ENCODE data around the gene NIPAL4.

NIPAL4 gene

GRCh38 chr5:157497875-157498611, 38.0 kb downstream of the NIPAL4 start:
- no peaks in the 10 kb centered on the region for H3K4me1 ChIP-seq (ENCODE audit: control insufficient read depth in 1 of 2, insufficient read depth in 2 of 2, low read length in 2 of 2)
- H2BK12ac ChIP-seq (ENCODE audit: low read length) = no peak overlapping the region
- H3K27me3 ChIP-seq (ENCODE audit: insufficient read depth, low read length) = no peaks in the 10 kb centered on the region
- no peak overlapping the region for H3K27ac ChIP-seq (ENCODE audit: low read depth, low read length)
- no peak overlapping the region for H3K9ac ChIP-seq (ENCODE audit: low read length)
- no peak overlapping the region for H2AK5ac ChIP-seq (ENCODE audit: low read length)
- H3K4ac ChIP-seq (ENCODE audit: low read depth, low read length) = no peak overlapping the region
- no peak overlapping the region for H3K14ac ChIP-seq (ENCODE audit: low read length)
- DNase-seq = no peak
- no peak overlapping the region for H2BK5ac ChIP-seq (ENCODE audit: low read depth, low read length, poor library complexity)
- no peaks in the 10 kb centered on the region for H3K9me3 ChIP-seq (ENCODE audit: insufficient read depth, low read depth, low read length)
- no peak overlapping the region for H3K18ac ChIP-seq (ENCODE audit: low read length)
- no peak overlapping the region for H4K12ac ChIP-seq (ENCODE audit: low read depth, low read length)
- no peak overlapping the region for H4K91ac ChIP-seq (ENCODE audit: low read depth, low read length)
- no peak overlapping the region for H3K4me2 ChIP-seq (ENCODE audit: low read length)
- no peak overlapping the region for H3K23ac ChIP-seq (ENCODE audit: low read length)
- H4K8ac ChIP-seq (ENCODE audit: low read depth, low read length) = no peak overlapping the region
- no peaks in the 10 kb centered on the region for H3K79me2 ChIP-seq (ENCODE audit: control insufficient read depth, insufficient read depth, low read length, poor library complexity)
- no peaks in the 10 kb centered on the region for H3K79me1 ChIP-seq (ENCODE audit: low read length)
- H3K4me3 ChIP-seq (ENCODE audit: low read depth, low read length) = no peak overlapping the region
- no peak overlapping the region for H2BK120ac ChIP-seq (ENCODE audit: insufficient read depth, low read length, poor library complexity)
- no CpG with 5 or more reads among the region's 10 CpGs for WGBS (ENCODE audit: extremely low coverage, insufficient coverage, insufficient read length)
- no peak overlapping the region for H2AFZ ChIP-seq (ENCODE audit: insufficient read depth, low read length, poor library complexity)
- H3K36me3 ChIP-seq (ENCODE audit: control insufficient read depth in 1 of 2, insufficient read depth in 2 of 2, low read length in 2 of 2) = peaks cover 56 to 81% of the 10 kb centered on the region in 2 experiments

GRCh38 chr5:157502143-157502647, 42.2 kb downstream of the NIPAL4 start:
- Histone ChIP-seq H4K12ac (ENCODE audit: low read depth, low read length) (no peak overlapping the region), H3K27ac (ENCODE audit: low read depth, low read length) (no peak overlapping the region), H2BK12ac (ENCODE audit: low read length) (no peak overlapping the region), H3K18ac (ENCODE audit: low read length) (no peak overlapping the region), H3K27me3 (ENCODE audit: insufficient read depth, low read length) (no peaks in the 10 kb centered on the region), H3K4me3 (ENCODE audit: low read depth, low read length) (no peak overlapping the region), H2AK5ac (ENCODE audit: low read length) (no peak overlapping the region), H3K79me1 (ENCODE audit: low read length) (no peaks in the 10 kb centered on the region), H2AFZ (ENCODE audit: insufficient read depth, low read length, poor library complexity) (no peak overlapping the region), H3K4me2 (ENCODE audit: low read length) (no peak overlapping the region), H3K9ac (ENCODE audit: low read length) (no peak overlapping the region), H3K23ac (ENCODE audit: low read length) (no peak overlapping the region), H3K36me3 (ENCODE audit: control insufficient read depth in 1 of 2, insufficient read depth in 2 of 2, low read length in 2 of 2) (peaks cover 55 to 80% of the 10 kb centered on the region in 2 experiments), H2BK120ac (ENCODE audit: insufficient read depth, low read length, poor library complexity) (no peak overlapping the region), H2BK5ac (ENCODE audit: low read depth, low read length, poor library complexity) (no peak overlapping the region), H3K14ac (ENCODE audit: low read length) (no peak overlapping the region), H3K4ac (ENCODE audit: low read depth, low read length) (no peak overlapping the region), H3K79me2 (ENCODE audit: control insufficient read depth, insufficient read depth, low read length, poor library complexity) (no peaks in the 10 kb centered on the region), H3K9me3 (ENCODE audit: insufficient read depth, low read depth, low read length) (no peaks in the 10 kb centered on the region), H4K91ac (ENCODE audit: low read depth, low read length) (no peak overlapping the region), H3K4me1 (ENCODE audit: control insufficient read depth in 1 of 2, insufficient read depth in 2 of 2, low read length in 2 of 2) (no peaks in the 10 kb centered on the region), H4K8ac (ENCODE audit: low read depth, low read length) (no peak overlapping the region)
- no peak for DNase-seq
- WGBS (ENCODE audit: extremely low coverage, insufficient coverage, insufficient read length) = no CpG with 5 or more reads among the region's 8 CpGs

- no peak overlapping the region for H3K9ac ChIP-seq (ENCODE audit: low read length)
- H3K18ac ChIP-seq (ENCODE audit: low read length) = no peak overlapping the region
Observed at GRCh38 chr5:157504053-157504452, 44.0 kb downstream of the NIPAL4 start.

GRCh38 chr5:157505496-157505895, 45.5 kb downstream of the NIPAL4 start:
- Histone ChIP-seq H4K91ac (ENCODE audit: low read depth, low read length) (no peak overlapping the region), H3K36me3 (ENCODE audit: control insufficient read depth in 1 of 2, insufficient read depth in 2 of 2, low read length in 2 of 2) (peaks cover 57 to 77% of the 10 kb centered on the region in 2 experiments), H4K8ac (ENCODE audit: low read depth, low read length) (no peak overlapping the region), H3K27ac (ENCODE audit: low read depth, low read length) (no peak overlapping the region), H3K4me3 (ENCODE audit: low read depth, low read length) (peak overlapping the region; percentile 51), H3K14ac (ENCODE audit: low read length) (no peak overlapping the region), H4K12ac (ENCODE audit: low read depth, low read length) (no peak overlapping the region), H2BK12ac (ENCODE audit: low read length) (no peak overlapping the region), H3K4me1 (ENCODE audit: control insufficient read depth in 1 of 2, insufficient read depth in 2 of 2, low read length in 2 of 2) (no peaks in the 10 kb centered on the region), H2AK5ac (ENCODE audit: low read length) (no peak overlapping the region), H2BK120ac (ENCODE audit: insufficient read depth, low read length, poor library complexity) (no peak overlapping the region), H3K23ac (ENCODE audit: low read length) (no peak overlapping the region), H3K79me1 (ENCODE audit: low read length) (no peaks in the 10 kb centered on the region), H3K9ac (ENCODE audit: low read length) (no peak overlapping the region), H2BK5ac (ENCODE audit: low read depth, low read length, poor library complexity) (no peak overlapping the region), H3K79me2 (ENCODE audit: control insufficient read depth, insufficient read depth, low read length, poor library complexity) (no peaks in the 10 kb centered on the region), H3K18ac (ENCODE audit: low read length) (no peak overlapping the region), H2AFZ (ENCODE audit: insufficient read depth, low read length, poor library complexity) (no peak overlapping the region), H3K9me3 (ENCODE audit: insufficient read depth, low read depth, low read length) (no peaks in the 10 kb centered on the region), H3K4me2 (ENCODE audit: low read length) (no peak overlapping the region), H3K4ac (ENCODE audit: low read depth, low read length) (no peak overlapping the region), H3K27me3 (ENCODE audit: insufficient read depth, low read length) (no peaks in the 10 kb centered on the region)
- no CpG with 5 or more reads among the region's 6 CpGs for WGBS (ENCODE audit: extremely low coverage, insufficient coverage, insufficient read length)
- DNase-seq = no peak

More at GRCh38 chr5:157504053-157504452, 44.0 kb downstream of the NIPAL4 start:
- H3K14ac ChIP-seq (ENCODE audit: low read length) = no peak overlapping the region
- no peak overlapping the region for H3K4me3 ChIP-seq (ENCODE audit: low read depth, low read length)
- no peak overlapping the region for H3K4ac ChIP-seq (ENCODE audit: low read depth, low read length)
- H2AK5ac ChIP-seq (ENCODE audit: low read length) = no peak overlapping the region
- no peak overlapping the region for H3K27ac ChIP-seq (ENCODE audit: low read depth, low read length)
- H4K8ac ChIP-seq (ENCODE audit: low read depth, low read length) = no peak overlapping the region
- H3K27me3 ChIP-seq (ENCODE audit: insufficient read depth, low read length) = no peaks in the 10 kb centered on the region
- H4K91ac ChIP-seq (ENCODE audit: low read depth, low read length) = no peak overlapping the region
- peaks cover 57 to 82% of the 10 kb centered on the region in 2 experiments for H3K36me3 ChIP-seq (ENCODE audit: control insufficient read depth in 1 of 2, insufficient read depth in 2 of 2, low read length in 2 of 2)
- H2AFZ ChIP-seq (ENCODE audit: insufficient read depth, low read length, poor library complexity) = no peak overlapping the region
- WGBS (ENCODE audit: extremely low coverage, insufficient coverage, insufficient read length) = no CpG with 5 or more reads among the region's 8 CpGs
- H3K9me3 ChIP-seq (ENCODE audit: insufficient read depth, low read depth, low read length) = no peaks in the 10 kb centered on the region
- DNase-seq = no peak
- H3K79me1 ChIP-seq (ENCODE audit: low read length) = no peaks in the 10 kb centered on the region
- H2BK12ac ChIP-seq (ENCODE audit: low read length) = no peak overlapping the region
- no peak overlapping the region for H3K23ac ChIP-seq (ENCODE audit: low read length)
- no peak overlapping the region for H4K12ac ChIP-seq (ENCODE audit: low read depth, low read length)
- no peak overlapping the region for H2BK5ac ChIP-seq (ENCODE audit: low read depth, low read length, poor library complexity)
- no peaks in the 10 kb centered on the region for H3K4me1 ChIP-seq (ENCODE audit: control insufficient read depth in 1 of 2, insufficient read depth in 2 of 2, low read length in 2 of 2)
- no peak overlapping the region for H3K4me2 ChIP-seq (ENCODE audit: low read length)
- no peaks in the 10 kb centered on the region for H3K79me2 ChIP-seq (ENCODE audit: control insufficient read depth, insufficient read depth, low read length, poor library complexity)
- H2BK120ac ChIP-seq (ENCODE audit: insufficient read depth, low read length, poor library complexity) = no peak overlapping the region
